PFSK-1 (cell line): ENCODE results near the gene MGA.

Experiments used
- FOXP2 ChIP-seq: optimal IDR thresholded peaks from 2 replicates; pipeline ENCODE3; 2011; ENCODE audit warnings: borderline replicate concordance, control low read depth, inconsistent platforms; ENCODE audit not compliant: insufficient read depth; ENCODE audit errors: extremely low read length, extremely low read depth
- POLR2AphosphoS5 ChIP-seq: IDR thresholded peaks from 2 replicates; pipeline ENCODE4 v1.6.1; 2012; ENCODE audit warnings: low read depth, mild to moderate bottlenecking, control low read depth, low read length, moderate library complexity
- SIN3A ChIP-seq: IDR thresholded peaks from 2 replicates; pipeline ENCODE4 v1.6.1; 2012; ENCODE audit warnings: mild to moderate bottlenecking, low read length, moderate library complexity, borderline replicate concordance; ENCODE audit not compliant: insufficient read depth
- TAF1 ChIP-seq: IDR thresholded peaks from 2 replicates; pipeline ENCODE4 v1.6.1; 2012; ENCODE audit warnings: low read length, control low read depth, borderline replicate concordance; ENCODE audit not compliant: insufficient read depth
- TF ChIP-seq, protein P1 (sequence below), 2 experiments: IDR thresholded peaks; 2 replicates each; pipeline versions ENCODE4 v1.6.1 to v1.8.0; 2011 to 2012; ENCODE audit warnings: low read depth in 2 of 2, low read length in 2 of 2, control low read depth in 1 of 2, inconsistent platforms in 1 of 2, mild to moderate bottlenecking in 1 of 2, moderate library complexity in 1 of 2; ENCODE audit not compliant: insufficient read depth in 1 of 2

MGA gene

DNA sequence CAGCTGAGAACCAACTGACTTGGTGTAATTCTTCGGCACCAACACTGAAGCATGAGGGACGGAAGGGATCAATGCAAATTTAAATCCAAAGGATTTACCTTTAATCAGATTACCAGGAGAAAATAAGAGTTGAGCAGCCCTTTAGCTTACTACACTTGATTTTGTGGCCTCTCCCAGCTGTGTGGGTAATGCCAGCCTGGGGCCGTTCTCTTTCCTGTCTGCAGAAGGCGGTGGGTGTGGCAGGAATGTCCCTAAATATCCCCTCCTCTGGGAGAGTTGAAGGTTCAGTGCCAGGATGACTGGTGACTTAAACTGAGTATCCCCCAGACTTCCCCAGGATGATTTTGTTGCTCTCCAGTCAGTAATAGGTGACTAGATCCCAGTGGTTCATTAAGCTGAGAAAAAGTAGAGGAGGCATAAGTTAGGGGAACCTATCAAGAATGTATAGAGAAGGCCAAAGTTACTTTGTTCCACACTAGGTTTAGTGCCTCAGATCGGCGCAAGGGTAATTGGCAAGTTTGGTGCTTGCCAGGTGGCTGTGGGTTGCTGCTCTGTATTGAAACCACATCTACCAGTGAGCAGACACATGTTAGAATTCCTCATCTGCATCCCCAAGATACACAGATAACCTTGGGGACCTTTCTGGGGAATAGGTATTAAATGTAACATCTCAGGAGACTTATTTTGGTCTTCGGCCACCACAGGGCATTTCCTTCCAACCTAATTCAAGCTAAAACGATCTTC, 137.2 kb downstream of the MGA start:
- no peak for TF ChIP-seq POLR2AphosphoS5

DNA sequence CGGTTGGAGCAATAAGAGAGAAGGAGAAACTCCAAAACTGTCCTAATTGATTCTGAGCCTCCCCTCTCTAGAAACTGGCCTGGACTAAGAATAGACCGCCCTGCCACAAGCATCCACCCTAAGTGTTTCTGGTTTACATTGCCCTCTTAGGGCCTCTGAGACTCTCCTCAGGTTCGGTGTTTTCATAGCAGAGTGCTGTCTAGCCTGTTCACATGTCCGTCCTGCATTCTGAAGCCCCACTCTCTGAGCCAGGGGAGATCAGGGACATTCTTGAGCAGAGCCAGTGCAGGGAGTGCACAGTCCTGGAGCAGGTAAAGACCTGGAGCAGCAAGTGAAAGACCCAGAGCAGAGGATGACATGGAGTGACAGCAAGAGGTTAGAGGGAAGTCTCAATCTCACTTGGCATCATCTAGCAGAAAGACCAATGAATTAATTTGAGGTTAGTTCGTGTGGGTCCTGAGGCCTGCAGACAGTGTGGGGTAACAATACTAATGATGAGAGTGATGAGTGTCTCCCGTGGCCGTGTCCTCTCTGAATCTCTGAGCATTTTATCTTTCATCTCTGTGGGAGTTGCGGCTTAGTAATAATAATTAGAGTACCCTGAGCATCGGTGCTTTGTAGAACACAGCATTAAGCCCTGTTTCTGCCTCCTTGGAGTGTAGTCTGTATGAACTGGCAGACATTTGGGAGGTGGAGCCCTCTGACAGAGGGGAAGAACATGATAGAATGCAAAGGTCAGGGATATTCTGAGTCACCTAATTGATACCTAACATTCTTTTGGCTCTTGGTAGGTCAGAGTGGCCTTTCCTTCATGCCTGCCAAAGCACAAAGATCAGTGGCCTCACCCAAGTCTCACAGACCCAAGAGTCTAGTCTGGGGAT, 138.6 kb downstream of the MGA start:
- TF ChIP-seq TAF1: no peak
- TF ChIP-seq, protein P1, sequence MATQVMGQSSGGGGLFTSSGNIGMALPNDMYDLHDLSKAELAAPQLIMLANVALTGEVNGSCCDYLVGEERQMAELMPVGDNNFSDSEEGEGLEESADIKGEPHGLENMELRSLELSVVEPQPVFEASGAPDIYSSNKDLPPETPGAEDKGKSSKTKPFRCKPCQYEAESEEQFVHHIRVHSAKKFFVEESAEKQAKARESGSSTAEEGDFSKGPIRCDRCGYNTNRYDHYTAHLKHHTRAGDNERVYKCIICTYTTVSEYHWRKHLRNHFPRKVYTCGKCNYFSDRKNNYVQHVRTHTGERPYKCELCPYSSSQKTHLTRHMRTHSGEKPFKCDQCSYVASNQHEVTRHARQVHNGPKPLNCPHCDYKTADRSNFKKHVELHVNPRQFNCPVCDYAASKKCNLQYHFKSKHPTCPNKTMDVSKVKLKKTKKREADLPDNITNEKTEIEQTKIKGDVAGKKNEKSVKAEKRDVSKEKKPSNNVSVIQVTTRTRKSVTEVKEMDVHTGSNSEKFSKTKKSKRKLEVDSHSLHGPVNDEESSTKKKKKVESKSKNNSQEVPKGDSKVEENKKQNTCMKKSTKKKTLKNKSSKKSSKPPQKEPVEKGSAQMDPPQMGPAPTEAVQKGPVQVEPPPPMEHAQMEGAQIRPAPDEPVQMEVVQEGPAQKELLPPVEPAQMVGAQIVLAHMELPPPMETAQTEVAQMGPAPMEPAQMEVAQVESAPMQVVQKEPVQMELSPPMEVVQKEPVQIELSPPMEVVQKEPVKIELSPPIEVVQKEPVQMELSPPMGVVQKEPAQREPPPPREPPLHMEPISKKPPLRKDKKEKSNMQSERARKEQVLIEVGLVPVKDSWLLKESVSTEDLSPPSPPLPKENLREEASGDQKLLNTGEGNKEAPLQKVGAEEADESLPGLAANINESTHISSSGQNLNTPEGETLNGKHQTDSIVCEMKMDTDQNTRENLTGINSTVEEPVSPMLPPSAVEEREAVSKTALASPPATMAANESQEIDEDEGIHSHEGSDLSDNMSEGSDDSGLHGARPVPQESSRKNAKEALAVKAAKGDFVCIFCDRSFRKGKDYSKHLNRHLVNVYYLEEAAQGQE (IDR thresholded peaks at IDR 0.05; ENCODE audit: insufficient read depth in 1 of 2, low read depth in 2 of 2, low read length in 2 of 2): no peak
- no peak for TF ChIP-seq FOXP2
- no peak for TF ChIP-seq POLR2AphosphoS5
- no peak for TF ChIP-seq SIN3A

DNA sequence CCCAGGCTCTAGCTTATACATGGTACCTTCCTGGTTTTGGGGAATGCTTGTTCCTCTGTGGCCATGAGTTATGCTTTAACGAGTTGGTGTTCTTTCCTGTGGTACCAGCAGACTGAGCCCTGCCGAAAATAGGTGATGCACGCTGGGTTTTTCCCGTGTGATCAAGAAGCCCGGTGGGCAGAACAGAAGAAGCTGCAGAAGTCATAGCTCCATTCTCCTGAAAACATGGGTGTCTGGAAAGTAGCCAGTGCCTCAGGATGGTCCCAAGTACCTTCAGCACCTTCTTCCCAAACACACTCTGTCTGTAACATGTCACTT, 139.2 kb downstream of the MGA start:
- TF ChIP-seq POLR2AphosphoS5 (no peak), FOXP2 (no peak)

DNA sequence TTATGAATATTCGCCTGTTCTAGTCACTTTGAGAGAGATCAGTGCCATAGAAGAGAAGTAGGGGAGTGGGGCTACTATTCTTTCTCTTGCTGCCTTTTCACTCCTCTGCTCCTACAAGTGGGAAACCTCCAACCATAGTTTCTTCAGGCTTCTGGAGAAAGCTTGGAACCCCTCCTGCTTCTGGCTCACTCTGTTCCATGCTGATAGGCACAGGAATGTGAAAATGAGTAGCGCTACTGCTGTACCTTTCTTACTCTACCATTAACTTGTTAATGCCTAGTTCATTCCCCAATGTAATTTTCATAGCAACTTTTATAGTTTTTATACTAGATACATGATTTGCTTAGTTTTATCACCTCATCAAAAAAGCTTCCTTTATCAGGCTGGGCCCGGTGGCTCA, 141.0 kb downstream of the MGA start:
- TF ChIP-seq, protein P1 (IDR thresholded peaks at IDR 0.05; ENCODE audit: insufficient read depth in 1 of 2, low read depth in 2 of 2, low read length in 2 of 2): no peak
- TF ChIP-seq TAF1 (no peak), FOXP2 (no peak), POLR2AphosphoS5 (no peak), SIN3A (no peak)

DNA sequence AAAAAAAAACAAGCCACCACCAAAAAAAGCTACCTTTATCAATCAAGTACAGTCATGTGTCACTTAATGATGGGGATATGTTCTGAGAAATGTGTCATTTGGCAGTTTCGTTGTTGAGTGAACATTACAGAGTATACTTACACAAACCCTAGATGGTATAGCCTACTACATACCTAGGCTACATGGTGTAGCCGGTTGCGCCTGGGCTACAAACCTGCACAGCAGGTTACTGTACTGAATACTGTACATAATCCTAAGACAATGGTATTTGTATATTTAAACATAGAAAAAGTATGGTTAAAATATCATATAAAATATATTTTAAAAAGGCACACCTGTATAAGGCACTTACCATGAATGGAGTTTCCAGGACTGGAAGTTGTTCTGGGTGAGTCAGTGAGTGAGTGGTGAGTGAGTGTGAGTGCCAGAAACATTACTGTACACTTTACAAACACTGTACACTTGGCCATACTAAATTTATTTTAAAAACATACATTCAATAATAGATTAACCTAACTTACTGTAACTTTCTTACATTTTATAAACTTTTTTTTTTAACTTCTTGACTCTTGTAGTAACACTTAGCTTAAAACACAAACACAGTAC, 141.7 kb downstream of the MGA start:
- TF ChIP-seq POLR2AphosphoS5 (no peak), FOXP2 (no peak)

DNA sequence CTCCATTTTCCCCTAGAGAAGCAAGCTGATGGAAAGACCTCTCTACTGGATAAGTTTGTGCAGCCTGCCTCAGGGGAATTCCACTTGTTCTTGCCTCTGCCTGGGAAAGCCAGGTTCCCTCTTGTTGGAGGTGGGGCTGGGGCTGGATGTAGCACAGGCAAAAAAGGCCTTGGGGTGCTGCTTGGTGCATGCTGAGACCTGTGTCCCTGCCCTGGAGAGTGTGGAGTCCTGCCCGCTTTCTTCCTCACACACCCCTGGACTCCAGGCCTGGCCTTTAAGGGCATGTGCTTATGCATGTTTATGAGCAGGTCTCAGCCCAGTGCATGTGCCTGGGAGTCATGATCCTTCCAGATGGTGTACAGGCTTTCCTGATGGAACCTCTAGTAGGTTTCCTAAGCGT, 144.2 kb downstream of the MGA start:
- TF ChIP-seq, protein P1 (IDR thresholded peaks at IDR 0.05; ENCODE audit: insufficient read depth in 1 of 2, low read depth in 2 of 2, low read length in 2 of 2): no peak
- no peak for TF ChIP-seq FOXP2
- TF ChIP-seq SIN3A: no peak
- no peak for TF ChIP-seq TAF1
- no peak for TF ChIP-seq POLR2AphosphoS5
